Fibroblast of skin of abdomen (primary cell): ENCODE results near the gene MEGF6. TPM values are rescaled to one million over a fixed set of nuclear protein-coding genes. Genes with fewer than 3 reads are reported as not detected.
A peak's percentile ranks its signal among the peaks of the same experiment; 100 is the strongest.

Source experiments
- DNase-seq: peaks from one replicate; pipeline ENCODE4 v3.0.0-alpha.2; 2013
- polyA plus RNA-seq, 2 experiments: library from polyadenylated mRNA; unstranded; fragments of 120-200 nt; gene quantifications; one replicate each; pipeline ENCODE4 v1.2.1, GENCODE V29; 2013; ENCODE audit not compliant: insufficient read length in 2 of 2

The MEGF6 gene, protein sequence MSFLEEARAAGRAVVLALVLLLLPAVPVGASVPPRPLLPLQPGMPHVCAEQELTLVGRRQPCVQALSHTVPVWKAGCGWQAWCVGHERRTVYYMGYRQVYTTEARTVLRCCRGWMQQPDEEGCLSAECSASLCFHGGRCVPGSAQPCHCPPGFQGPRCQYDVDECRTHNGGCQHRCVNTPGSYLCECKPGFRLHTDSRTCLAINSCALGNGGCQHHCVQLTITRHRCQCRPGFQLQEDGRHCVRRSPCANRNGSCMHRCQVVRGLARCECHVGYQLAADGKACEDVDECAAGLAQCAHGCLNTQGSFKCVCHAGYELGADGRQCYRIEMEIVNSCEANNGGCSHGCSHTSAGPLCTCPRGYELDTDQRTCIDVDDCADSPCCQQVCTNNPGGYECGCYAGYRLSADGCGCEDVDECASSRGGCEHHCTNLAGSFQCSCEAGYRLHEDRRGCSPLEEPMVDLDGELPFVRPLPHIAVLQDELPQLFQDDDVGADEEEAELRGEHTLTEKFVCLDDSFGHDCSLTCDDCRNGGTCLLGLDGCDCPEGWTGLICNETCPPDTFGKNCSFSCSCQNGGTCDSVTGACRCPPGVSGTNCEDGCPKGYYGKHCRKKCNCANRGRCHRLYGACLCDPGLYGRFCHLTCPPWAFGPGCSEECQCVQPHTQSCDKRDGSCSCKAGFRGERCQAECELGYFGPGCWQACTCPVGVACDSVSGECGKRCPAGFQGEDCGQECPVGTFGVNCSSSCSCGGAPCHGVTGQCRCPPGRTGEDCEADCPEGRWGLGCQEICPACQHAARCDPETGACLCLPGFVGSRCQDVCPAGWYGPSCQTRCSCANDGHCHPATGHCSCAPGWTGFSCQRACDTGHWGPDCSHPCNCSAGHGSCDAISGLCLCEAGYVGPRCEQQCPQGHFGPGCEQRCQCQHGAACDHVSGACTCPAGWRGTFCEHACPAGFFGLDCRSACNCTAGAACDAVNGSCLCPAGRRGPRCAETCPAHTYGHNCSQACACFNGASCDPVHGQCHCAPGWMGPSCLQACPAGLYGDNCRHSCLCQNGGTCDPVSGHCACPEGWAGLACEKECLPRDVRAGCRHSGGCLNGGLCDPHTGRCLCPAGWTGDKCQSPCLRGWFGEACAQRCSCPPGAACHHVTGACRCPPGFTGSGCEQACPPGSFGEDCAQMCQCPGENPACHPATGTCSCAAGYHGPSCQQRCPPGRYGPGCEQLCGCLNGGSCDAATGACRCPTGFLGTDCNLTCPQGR (N-terminal part only)
- polyA plus RNA-seq (2013, experiment 1 of 2; ENCODE audit: insufficient read length): 8.0 TPM
- polyA plus RNA-seq (2013, experiment 2 of 2; ENCODE audit: insufficient read length): 9.5 TPM

DNA sequence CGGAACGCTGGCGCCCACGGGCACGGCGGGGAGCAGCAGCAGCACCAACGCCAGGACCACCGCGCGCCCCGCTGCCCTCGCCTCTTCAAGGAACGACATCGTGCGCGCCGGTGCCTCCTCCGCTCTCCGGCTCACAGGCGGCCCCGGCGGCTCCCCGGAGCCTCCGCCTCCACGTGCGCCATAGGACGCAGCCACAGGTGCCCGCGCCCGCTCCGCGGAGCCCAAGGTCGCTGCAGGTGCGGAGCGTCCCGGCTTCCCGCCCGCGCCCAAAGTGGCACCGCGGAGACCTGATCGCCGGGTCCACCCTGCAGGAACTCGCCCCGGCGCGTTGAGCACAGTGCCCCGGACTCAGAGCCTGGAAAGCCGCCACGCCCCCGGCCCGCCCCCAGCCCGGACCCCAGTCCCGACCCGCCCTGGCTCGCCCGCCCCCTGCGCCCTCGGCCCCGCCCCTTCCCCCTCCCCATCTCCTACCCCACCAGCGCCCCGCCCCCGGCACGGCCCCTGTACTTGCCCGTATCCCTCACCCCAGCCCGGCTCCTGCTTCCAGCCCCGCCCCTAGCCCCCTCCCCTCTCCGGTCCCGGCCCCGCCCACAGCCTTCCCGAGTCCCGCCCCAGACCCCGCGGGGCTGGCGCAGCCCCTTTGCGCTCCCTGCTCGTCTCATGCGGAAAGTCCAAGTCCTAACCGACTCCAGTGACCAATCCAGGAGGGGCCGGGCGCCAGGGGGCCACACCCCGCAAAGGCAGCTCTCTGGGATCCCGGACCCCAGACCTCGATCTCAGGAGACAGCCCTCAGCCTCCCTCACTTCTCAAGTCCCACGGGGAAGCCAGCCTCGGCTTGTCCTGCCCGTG, at the start of gene MEGF6:
TSS of gene MEGF6 (minus strand) at position 339 of the 850 bp plus-strand sequence. CDS start at position 99, 240 bp downstream.
- DNase-seq: peak; percentile 30

DNA sequence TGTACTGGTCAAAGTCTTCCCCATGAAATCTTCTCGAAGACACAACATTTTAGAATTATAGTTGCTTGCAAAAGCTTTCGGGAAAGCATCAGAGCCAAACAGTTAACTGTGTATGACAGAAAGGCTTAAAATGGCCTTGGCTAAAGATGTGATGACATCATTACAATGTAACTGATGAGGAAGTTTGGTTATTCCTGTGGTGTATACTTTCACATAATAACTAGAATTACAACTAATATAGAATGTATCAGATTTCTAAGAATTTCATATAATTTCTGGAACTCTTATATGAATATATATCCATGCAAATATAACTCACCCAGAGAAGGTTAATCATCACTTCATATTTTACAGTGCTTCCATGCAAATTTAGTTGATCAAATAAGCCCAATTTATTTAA, 49.4 kb upstream of the MEGF6 start:
- DNase-seq: no peak

DNA sequence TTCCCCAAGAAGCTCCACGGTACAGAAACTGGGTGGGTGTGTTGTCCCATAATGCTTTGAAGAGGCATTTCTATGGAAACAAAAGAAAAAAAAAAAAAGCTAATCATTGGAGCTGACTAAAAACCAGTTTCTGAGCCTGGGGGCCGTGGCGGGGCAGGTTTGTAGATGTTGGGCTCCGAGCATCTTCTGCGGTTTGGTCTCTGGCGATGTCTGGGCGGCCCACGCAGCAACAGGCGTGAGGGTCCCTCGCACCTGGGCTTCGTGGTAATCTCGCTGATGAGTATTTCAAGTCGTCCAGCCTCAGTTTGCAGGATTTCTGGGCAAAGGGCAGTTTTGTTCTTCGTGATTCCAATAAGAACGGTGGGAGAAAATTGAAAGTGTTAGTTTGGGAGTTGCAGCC, 47.8 kb upstream of the MEGF6 start:
- no peak for DNase-seq

DNA sequence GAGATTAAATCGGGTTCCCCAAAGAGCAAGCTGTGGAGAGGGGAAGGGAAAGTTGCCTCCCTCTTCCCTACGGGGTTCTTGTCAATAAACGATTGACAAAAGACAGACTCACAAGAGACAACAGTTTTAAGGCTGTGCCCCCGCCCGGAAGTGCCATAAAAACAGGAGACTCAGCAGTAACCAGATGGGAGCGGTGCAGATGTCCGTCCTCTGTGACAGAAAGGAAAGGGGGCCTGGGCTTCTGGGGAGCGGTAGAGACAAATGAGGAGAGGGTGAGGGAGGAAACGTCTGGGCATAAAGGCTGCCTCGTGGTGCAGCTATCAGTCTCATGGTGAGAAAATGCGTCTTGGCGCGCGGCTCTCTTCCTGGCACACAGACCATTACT, 46.9 kb upstream of the MEGF6 start:
- no peak for DNase-seq

DNA sequence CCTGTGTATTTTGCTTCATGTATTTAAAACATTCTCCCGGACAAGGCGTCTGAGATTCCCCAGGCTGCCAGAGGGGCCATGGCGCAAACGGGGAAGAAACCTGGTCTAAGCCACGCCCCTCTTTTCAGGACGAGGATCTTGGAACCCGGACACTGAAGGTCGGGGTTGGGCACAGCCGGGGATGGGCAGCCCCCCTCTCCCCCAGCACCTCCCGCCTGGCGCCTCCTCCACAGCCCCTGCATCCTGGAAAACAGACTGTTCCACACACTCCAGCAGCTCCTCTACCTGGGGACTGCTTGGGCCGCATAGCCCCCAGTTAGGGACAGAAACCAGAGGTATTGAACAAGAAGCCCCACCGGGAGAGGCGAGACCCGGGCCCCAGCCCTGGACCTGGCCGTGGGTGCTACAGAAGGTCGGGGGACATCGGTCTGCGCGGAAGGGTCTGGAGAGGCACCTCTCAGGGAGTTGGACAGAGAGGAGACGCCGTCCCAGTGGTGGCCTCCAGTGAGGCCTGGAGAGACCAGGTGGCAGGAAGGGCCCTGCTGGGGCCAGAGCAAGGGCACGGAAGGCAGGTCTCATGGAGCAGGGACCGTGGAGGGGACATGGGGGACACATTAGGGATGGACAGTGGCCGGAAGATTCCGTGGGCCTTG, 46.4 kb upstream of the MEGF6 start:
- no peak for DNase-seq

DNA sequence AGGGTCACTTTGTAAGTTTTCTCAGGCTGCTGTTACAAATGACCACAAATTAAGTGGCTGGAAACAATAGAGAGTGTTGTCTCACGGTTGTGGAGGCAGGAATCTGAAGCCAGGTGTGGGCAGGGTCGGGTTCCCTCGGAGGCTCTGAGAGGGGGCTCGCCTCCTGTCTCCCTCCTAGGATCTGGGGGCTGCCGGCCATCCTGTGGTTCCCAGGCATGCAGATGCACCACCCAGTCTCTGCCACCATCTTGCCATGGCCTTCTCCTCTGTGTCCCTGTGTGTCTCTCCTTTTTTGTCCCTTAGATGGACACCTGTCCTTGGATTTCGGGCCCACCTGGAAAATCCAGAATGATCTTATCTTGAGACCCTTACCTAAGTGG, 45.8 kb upstream of the MEGF6 start:
- DNase-seq: no peak

DNA sequence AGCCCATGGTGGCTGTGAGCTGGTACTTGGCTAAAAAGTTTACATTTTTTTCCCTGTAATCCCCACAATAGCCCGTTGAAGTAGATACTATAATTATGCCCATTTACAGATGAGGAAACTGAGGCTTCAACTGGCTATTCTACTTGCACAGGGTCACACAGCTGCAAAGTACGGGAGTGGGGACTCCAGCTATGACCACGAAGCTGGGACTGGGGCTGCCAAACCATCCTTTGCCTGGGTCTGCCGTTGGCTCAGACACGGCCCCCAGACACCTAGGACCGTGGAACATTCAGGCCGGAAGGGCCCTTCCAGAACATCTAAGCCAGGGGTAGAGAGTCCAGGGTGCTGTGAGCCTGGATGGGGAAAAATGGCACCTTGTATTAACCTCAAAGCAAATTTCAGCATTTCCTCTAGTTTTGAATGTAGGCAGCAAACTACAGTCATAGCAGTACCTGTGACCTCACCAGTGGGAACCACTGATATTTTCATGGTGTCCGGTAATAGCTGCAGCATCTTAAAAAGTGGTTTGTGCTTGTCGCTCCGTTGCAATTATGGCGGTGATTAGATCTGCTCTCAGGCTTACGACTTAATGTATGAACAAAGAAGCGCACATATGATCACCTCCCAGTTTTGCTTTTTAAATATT, 45.3 kb upstream of the MEGF6 start:
- no peak for DNase-seq

DNA sequence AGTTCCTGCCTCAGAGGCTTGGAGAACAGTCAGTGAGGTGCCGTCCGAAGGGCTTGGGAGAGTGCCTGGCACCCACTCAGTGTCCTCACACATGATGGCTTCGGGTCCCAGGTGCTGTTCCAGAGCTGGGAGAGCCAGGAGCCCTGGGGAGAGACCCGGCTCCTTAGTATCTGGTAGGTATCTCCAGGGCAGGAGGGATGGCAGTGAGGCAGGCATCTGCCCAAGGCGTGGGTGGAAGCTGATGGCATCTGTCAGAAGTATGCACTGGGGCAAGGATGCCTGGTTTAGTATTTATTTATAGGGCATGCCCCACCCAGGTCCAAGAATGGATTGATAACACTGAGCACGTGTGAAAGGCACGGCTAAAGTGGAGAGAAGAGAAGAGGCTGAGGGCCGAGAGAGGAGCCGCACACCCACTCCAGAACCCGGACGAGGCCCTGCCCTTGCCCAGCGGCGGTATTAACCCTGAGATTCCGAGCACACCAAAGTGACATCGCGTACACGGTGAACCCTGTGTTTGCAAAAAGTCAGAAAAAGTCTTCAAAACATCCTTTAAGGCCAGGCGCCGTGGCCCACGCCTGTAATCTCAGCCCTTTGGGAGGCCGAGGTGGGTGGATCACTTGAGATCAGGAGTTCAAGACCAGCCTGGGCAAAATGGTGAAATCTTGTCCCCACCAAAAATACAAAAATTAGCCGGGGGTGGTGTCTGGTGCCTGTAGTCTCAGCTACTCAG, 43.4 kb upstream of the MEGF6 start:
- no peak for DNase-seq

DNA sequence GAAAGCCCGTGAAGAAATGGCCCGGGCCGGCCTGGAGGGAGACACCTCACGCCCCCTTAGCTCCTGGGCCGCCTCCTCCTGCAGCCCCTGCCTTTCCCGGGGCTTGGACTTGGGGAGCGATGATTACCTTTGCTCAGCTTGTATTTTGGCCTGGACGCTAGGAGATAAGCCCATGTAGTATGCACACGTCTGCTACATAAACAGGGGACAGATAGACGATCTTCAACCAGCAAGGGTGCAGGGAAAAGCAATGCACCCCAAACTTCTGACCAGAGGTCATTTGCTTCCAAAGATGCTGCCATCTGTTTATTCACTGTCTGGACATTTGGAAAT, 41.9 kb upstream of the MEGF6 start:
- no peak for DNase-seq

DNA sequence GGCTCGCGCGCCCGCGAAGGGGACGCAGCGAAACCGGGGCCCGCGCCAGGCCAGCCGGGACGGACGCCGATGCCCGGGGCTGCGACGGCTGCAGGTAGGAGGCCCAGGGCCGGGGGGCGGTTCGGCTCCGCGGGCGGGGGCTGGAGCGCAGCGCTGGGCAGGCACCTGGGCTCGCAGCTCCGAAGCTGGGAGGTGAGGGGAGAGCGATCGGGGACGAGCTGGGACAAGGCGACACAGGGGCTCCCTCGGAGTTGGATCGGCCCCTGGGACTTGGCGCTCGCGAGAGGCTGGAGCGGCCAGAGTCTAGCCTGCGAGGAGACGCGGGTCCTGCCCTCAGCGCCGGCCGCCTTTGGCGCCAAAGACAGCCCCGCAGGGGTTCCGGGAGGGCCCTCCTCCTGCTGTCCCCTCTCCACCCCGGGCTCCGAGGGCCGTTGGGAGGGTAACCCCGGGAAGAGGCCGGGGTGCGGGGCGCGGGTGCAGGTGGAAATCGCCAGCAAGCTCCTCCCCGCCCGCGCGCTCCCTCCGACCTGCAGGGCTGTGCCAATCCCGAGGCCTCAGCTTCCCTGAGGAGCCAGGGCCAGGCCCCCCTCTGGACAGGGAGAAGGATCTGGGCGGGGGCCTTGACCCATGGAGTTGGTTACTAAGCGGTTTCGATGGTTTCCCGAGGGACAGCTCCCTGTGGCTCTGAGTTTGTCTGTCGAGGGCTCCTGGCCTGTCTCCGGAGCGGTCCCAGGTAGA, 41.4 kb upstream of the MEGF6 start:
- DNase-seq: no peak

DNA sequence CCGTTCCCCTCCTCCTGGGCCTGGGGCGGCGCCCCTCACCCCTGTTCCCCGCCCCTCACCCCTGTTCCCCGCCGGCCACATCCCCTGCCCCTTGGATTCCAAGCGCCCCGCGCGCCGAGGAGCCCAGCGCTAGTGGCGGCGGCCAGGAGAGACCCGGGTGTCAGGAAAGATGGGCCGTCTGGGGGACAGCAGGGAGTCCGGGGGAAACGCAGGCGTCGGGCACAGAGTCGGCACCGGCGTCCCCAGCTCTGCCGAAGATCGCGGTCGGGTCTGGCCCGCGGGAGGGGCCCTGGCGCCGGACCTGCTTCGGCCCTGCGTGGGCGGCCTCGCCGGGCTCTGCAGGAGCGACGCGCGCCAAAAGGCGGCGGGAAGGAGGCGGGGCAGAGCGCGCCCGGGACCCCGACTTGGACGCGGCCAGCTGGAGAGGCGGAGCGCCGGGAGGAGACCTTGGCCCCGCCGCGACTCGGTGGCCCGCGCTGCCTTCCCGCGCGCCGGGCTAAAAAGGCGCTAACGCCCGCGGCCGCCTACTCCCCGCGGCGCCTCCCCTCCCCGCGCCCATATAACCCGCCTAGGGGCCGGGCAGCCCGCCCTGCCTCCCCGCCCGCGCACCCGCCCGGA, 40.7 kb upstream of the MEGF6 start, which contains the start of gene TP73:
TSS of gene TP73 (plus strand) at position 587 of the 618 bp plus-strand sequence. CDS start 29,850 bp downstream, outside the sequence.
- no peak for DNase-seq

DNA sequence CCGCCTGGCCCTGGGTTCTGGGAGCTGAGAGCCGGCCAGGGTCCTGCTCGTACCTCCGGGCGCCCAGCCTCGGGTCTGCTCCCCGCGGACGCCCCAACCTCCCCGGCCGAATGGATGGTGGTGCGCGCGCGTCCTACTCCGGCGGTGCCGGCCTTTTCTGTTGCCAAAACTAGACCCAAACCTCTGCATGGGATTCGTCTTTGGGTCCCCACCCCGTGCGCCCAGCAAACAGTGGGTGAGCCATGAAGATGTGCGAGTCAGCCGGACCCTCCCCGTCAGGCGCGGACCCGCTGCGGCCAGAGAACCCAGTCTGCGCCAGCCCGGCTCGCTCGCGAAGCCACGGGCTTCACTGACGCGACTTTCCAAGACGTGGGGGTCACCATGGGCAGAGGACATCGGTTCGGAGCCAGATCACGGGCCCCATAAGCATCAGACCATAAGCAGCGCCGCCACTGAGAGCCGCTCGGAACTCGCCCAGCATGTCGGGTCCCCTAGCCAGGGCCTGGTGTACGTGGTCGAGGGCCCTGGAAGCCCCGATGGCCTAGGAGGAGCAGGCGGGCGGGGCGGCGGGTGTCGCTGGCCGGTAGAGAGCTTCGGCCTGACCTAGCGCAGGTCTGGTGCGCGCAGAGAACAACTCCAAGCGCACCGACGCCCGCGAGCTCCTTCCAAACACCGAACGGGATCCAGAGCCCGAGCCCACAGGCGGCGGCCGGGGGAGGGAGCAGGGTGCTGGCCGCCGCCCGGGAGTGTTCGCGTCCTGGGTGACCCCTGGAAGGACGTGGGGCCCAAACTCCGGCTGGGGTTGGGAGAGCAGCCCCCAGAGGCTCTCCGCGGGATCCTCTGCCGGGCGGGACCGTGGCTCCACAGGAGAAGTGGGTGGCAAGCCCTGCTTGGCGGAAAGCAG, 40.0 kb upstream of the MEGF6 start:
- DNase-seq: no peak

DNA sequence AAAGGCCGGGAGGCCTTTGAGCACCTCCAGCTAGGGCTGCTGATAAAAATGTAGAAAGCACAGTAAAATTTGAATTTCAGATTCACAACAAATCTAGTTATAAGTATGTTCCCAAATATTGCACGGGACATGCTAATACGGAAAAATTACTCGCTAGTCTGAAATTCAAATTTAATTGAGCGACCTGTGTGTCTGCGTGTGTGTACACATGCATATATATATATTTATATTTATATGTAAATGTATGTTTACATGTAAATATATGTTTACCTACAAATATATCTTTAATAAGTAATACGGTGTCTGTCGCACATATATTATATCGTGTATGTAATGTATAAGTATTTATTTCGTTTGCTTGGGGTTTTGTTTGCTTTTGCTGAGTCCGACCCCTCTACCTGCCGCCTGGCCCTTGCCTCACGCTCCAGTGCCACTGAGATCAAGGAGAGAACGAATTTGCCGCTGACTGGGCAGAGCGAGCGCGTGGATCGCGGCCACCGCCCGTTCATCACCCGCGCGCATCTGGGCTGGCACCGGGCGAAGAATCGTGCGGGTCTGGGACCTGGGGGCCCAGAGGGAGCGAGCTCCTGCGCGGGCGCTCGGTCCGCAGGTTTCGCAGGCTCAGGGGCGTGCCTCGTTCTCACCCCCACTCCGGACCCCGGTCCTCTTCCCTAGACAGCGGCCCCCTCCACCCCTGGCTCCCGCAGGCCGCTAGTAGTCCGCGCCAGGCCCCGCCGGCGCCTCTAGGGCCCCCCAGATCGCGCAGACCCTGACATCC, 39.1 kb upstream of the MEGF6 start:
- DNase-seq: no peak

DNA sequence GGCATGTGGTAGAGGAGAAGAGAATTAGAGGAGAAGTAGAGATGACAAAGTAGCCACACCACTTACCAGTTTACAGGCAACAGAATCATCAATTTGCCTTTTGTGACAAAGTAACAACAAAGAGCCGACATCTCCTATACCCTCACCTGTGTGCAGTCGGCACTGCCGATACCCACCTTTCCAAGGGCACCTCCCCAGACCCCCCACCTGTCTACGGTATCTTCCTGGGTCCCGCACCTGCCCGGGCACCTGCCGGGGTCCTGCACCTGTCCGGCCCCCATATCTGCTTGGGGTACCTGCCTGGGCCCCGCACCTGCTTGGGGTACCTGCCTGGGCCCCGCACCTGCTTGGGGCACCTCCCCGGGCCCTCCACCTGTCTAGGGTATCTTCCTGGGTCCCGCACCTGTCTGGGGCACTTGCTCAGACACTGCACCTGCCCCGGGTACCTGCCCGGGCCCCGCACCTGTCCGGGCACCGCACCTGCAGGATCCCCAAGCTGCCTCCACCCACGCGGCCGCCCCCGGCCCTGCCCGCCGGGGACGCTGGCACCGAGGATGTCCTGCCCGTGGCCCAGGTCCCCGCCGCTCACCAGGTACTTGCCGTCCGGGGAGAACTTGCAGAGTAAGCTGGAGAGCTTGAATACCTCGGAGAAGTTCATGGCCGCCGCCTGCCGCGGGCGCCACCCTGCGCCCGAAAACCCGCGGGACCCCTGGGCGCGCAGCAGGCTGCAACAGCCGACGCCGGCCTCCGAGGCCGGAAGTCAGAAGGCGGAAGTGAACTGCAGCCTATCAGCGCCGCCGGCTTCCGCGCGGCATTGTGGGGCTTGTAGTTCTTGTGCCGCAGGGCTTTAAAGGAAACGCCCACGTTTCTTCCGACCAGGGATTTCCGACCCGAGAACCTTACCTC, 38.3 kb upstream of the MEGF6 start, which contains the start of gene WRAP73:
TSS of gene WRAP73 (minus strand) at position 762 of the 906 bp plus-strand sequence. CDS start at position 658, 104 bp downstream.
- peak; percentile 89 for DNase-seq

DNA sequence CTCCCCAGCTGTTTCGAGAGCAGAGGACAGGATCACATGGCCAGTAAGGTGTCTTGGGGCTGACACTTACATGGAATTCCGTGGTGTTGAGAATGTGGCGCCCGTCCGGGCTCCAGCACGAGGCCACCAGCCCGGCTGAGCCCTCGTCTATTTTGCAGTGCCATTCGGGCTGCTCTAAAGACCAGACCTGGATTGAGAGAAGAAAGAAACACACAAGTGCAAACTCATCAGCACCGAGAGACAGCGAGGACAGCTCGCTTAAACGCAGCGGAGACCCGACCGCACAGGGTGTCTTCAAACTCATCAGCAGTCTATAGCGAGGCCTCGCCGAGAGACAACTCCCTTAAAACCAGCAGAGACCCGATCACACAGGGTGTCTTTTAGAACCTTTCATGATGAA, 35.3 kb upstream of the MEGF6 start:
- DNase-seq: no peak
